Measurements from ENCODE around the gene SLC28A1.

The SLC28A1 gene

DNA sequence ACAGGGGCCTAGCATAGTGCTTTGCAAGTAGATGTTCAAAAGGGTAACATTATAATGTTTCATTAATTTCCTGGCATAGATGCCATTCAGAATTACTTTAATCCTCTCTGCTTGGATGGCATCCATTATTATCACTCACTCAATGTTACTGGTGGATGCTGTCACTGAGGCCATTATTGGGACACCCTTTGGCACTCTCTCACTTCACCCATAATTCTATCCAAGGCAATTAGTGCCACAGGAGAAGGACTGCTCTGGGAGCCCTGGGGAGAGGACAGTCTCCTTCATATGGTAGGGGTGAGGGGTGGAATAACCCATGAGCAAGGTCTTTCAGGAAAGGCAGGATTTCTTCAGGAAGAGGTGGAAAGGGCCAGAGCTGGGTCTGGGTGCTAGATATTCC lies 28.7 kb upstream of the SLC28A1 start:
- no peaks in the 10 kb centered on the region for H3K4me1 Mint-ChIP-seq (ENCODE audit: low read depth)
- H3K4me3 Mint-ChIP-seq = no peak overlapping the region
- no peak overlapping the region for H3K27ac Mint-ChIP-seq
- H3K27me3 Mint-ChIP-seq = no peaks in the 10 kb centered on the region
- intact Hi-C loops (cut with micrococcal nuclease) = no loop called here
- H3K9me3 Mint-ChIP-seq = no peaks in the 10 kb centered on the region
- H3K36me3 Mint-ChIP-seq (ENCODE audit: low read depth) = no peaks in the 10 kb centered on the region

DNA sequence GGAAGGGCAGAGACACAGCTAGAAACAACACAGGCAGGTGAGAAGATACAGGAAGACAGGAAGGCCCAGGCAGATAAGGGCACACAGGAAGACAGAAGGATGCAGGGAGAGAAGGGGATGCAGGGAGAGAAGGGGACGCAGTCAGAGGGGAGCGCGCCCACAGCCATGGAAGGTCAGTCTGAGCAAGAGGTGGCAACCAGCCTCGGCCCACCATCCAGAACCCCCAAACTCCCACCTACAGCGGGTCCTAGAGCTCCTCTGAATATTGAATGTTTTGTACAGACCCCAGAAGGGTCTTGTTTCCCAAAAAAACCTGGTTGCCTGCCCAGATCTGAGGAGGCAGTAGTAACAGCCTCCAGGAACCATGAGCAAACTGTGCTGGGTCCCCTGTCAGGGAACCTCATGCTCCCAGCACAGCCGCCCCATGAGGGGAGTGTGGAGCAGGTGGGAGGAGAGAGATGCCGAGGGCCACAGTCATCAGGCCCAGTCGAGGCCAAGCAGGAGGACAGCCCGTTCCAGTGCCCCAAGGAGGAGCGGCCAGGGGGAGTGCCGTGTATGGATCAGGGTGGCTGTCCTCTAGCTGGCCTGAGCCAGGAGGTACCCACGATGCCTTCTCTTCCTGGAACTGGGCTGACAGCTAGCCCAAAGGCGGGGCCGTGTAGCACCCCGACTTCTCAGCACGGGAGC lies 27.6 kb upstream of the SLC28A1 start:
- H3K27me3 Mint-ChIP-seq = no peaks in the 10 kb centered on the region
- intact Hi-C loops (cut with micrococcal nuclease) = no loop called here
- H3K4me3 Mint-ChIP-seq = no peak overlapping the region
- no peaks in the 10 kb centered on the region for H3K4me1 Mint-ChIP-seq (ENCODE audit: low read depth)
- H3K27ac Mint-ChIP-seq = no peak overlapping the region
- H3K9me3 Mint-ChIP-seq = no peaks in the 10 kb centered on the region
- no peaks in the 10 kb centered on the region for H3K36me3 Mint-ChIP-seq (ENCODE audit: low read depth)

- no peaks in the 10 kb centered on the region for H3K27me3 Mint-ChIP-seq
Observed at GRCh38 chr15:84857418-84858004, 27.0 kb upstream of the SLC28A1 start.

DNA sequence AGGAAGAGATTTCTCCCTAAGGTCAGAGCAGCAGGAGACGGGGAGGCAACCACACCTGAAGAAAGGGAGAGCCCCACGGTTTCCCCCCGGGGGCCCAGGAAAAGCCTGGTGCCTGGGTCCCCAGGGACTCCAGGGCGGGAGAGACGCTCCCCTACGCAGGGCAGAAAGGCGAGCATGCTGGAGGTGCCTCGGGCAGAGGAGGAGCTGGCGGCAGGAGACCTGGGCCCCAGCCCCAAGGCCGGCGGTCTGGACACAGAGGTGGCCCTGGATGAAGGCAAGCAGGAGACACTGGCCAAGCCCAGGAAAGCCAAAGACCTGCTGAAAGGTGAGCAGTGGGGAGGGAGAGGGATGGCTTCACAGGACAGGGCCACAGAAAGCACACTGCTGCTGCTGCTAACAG lies 26.2 kb upstream of the SLC28A1 start:
- intact Hi-C loops (cut with micrococcal nuclease) = no loop called here
- Mint-ChIP-seq H3K4me1 (ENCODE audit: low read depth) (peaks cover 2% of the 10 kb centered on the region), H3K4me3 (no peak overlapping the region), H3K36me3 (ENCODE audit: low read depth) (no peaks in the 10 kb centered on the region), H3K9me3 (no peaks in the 10 kb centered on the region), H3K27me3 (no peaks in the 10 kb centered on the region), H3K27ac (no peak overlapping the region)

More at GRCh38 chr15:84857418-84858004, 27.0 kb upstream of the SLC28A1 start:
- Mint-ChIP-seq H3K9me3 (no peaks in the 10 kb centered on the region), H3K27ac (no peak overlapping the region), H3K36me3 (ENCODE audit: low read depth) (no peaks in the 10 kb centered on the region), H3K4me3 (no peak overlapping the region), H3K4me1 (ENCODE audit: low read depth) (no peaks in the 10 kb centered on the region)
- intact Hi-C loops (cut with micrococcal nuclease) = no loop called here

- Mint-ChIP-seq H3K9me3 (no peaks in the 10 kb centered on the region), H3K4me3 (no peak overlapping the region), H3K27me3 (no peaks in the 10 kb centered on the region), H3K4me1 (ENCODE audit: low read depth) (peaks cover 10% of the 10 kb centered on the region), H3K27ac (no peak overlapping the region), H3K36me3 (ENCODE audit: low read depth) (no peaks in the 10 kb centered on the region)
- intact Hi-C loops (cut with micrococcal nuclease) = no loop called here
Observed at GRCh38 chr15:84859144-84859543, 25.3 kb upstream of the SLC28A1 start.

DNA sequence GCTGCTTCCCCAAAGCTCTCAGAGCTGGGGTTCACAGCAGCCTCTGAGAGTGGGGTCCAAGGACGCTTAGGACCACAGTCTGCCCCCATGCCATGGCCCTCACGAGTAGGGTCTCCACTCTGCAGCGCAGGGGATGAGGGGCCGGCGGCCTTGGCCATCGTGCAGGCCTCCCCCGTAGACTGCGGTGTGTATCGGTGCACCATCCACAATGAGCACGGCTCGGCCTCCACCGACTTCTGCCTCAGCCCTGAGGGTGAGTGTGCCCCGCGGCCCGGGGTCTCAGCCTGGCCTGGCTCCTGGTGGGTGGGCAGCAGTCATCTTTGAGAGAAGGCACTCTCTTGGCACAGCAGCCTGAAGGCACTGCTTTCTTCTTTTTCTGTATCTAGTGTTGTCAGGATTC lies 24.8 kb upstream of the SLC28A1 start:
- H3K36me3 Mint-ChIP-seq (ENCODE audit: low read depth) = no peaks in the 10 kb centered on the region
- no peak overlapping the region for H3K4me3 Mint-ChIP-seq
- intact Hi-C loops (cut with micrococcal nuclease) = no loop called here
- no peaks in the 10 kb centered on the region for H3K27me3 Mint-ChIP-seq
- H3K4me1 Mint-ChIP-seq (ENCODE audit: low read depth) = peaks cover 11% of the 10 kb centered on the region
- H3K27ac Mint-ChIP-seq = no peak overlapping the region
- no peaks in the 10 kb centered on the region for H3K9me3 Mint-ChIP-seq

GRCh38 chr15:84861781-84862180 lies 22.7 kb upstream of the SLC28A1 start:
- peaks cover 17% of the 10 kb centered on the region for H3K4me1 Mint-ChIP-seq (ENCODE audit: low read depth)
- no peaks in the 10 kb centered on the region for H3K27me3 Mint-ChIP-seq
- intact Hi-C loops (cut with micrococcal nuclease) = no loop called here
- H3K9me3 Mint-ChIP-seq = no peaks in the 10 kb centered on the region
- no peak overlapping the region for H3K4me3 Mint-ChIP-seq
- no peaks in the 10 kb centered on the region for H3K36me3 Mint-ChIP-seq (ENCODE audit: low read depth)
- no peak overlapping the region for H3K27ac Mint-ChIP-seq

- Mint-ChIP-seq H3K9me3 (no peaks in the 10 kb centered on the region), H3K36me3 (ENCODE audit: low read depth) (no peaks in the 10 kb centered on the region), H3K4me1 (ENCODE audit: low read depth) (peaks cover 17% of the 10 kb centered on the region), H3K4me3 (no peak overlapping the region), H3K27ac (no peak overlapping the region), H3K27me3 (no peaks in the 10 kb centered on the region)
- intact Hi-C loops (cut with micrococcal nuclease) = no loop called here
Observed at GRCh38 chr15:84862214-84862975, 22.1 kb upstream of the SLC28A1 start.

GRCh38 chr15:84863565-84864443 lies 20.7 kb upstream of the SLC28A1 start:
- no peak overlapping the region for H3K4me3 Mint-ChIP-seq
- H3K27ac Mint-ChIP-seq = no peak overlapping the region
- no peaks in the 10 kb centered on the region for H3K9me3 Mint-ChIP-seq
- peaks cover 17% of the 10 kb centered on the region for H3K4me1 Mint-ChIP-seq (ENCODE audit: low read depth)
- intact Hi-C loops (cut with micrococcal nuclease) = no loop called here
- H3K27me3 Mint-ChIP-seq = no peaks in the 10 kb centered on the region
- no peaks in the 10 kb centered on the region for H3K36me3 Mint-ChIP-seq (ENCODE audit: low read depth)

GRCh38 chr15:84864444-84864795 lies 20.0 kb upstream of the SLC28A1 start:
- no peak overlapping the region for H3K4me3 Mint-ChIP-seq
- H3K27ac Mint-ChIP-seq = no peak overlapping the region
- H3K36me3 Mint-ChIP-seq (ENCODE audit: low read depth) = no peaks in the 10 kb centered on the region
- H3K27me3 Mint-ChIP-seq = no peaks in the 10 kb centered on the region
- intact Hi-C loops (cut with micrococcal nuclease) = no loop called here
- H3K9me3 Mint-ChIP-seq = no peaks in the 10 kb centered on the region
- peaks cover 22% of the 10 kb centered on the region for H3K4me1 Mint-ChIP-seq (ENCODE audit: low read depth)

- Mint-ChIP-seq H3K4me3 (no peak overlapping the region), H3K4me1 (ENCODE audit: low read depth) (peaks cover 28% of the 10 kb centered on the region), H3K27ac (no peak overlapping the region), H3K27me3 (no peaks in the 10 kb centered on the region), H3K9me3 (no peaks in the 10 kb centered on the region), H3K36me3 (ENCODE audit: low read depth) (no peaks in the 10 kb centered on the region)
- intact Hi-C loops (cut with micrococcal nuclease) = no loop called here
Observed at GRCh38 chr15:84865074-84865569, 19.3 kb upstream of the SLC28A1 start.

DNA sequence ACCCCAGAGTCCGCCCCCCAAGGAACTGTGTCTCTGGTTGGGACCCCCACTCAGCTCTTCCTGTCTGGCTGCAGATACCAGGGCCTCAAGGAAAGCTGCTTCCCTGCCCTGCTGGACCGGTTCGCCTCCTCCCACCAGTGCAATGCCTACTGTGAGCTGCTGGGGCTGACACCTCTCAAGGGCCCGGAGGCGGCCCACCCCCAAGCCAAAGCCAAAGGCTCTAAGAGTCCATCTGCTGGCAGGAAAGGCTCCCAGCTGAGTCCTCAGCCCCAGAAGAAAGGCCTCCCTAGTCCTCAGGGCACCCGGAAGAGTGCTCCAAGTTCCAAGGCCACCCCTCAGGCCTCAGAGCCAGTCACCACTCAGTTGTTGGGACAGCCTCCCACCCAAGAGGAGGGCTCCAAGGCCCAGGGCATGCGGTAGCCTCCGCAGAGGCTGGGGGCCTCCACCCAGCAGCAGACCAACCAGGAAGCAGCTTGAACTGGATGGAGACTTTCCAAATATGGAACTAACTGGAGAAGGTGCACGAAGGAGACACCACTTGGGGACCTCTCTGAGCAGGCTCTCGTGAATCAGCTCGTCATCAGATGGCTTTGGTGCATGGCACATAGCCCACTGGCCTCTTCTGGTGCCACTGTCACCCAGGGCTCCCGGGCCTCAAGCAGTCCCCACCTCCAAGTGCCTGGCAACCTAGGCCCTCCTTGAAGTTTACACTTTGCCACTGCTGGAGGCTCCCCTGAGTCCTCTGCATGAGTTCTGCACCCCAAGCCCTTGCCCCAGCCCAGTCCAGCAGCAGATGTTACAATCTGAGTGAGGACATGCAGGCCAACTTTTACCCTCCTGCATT lies 16.2 kb upstream of the SLC28A1 start:
- no peaks in the 10 kb centered on the region for H3K27me3 Mint-ChIP-seq
- H3K9me3 Mint-ChIP-seq = no peaks in the 10 kb centered on the region
- H3K4me3 Mint-ChIP-seq = no peak overlapping the region
- no peaks in the 10 kb centered on the region for H3K36me3 Mint-ChIP-seq (ENCODE audit: low read depth)
- H3K27ac Mint-ChIP-seq = peak overlapping the region; percentile 1
- intact Hi-C loops (cut with micrococcal nuclease) = no loop called here
- H3K4me1 Mint-ChIP-seq (ENCODE audit: low read depth) = peaks cover 28% of the 10 kb centered on the region

GRCh38 chr15:84869510-84869909 lies 15.0 kb upstream of the SLC28A1 start:
- peaks cover 21% of the 10 kb centered on the region for H3K4me1 Mint-ChIP-seq (ENCODE audit: low read depth)
- peak overlapping the region; percentile 1 for H3K27ac Mint-ChIP-seq
- no peaks in the 10 kb centered on the region for H3K36me3 Mint-ChIP-seq (ENCODE audit: low read depth)
- intact Hi-C loops (cut with micrococcal nuclease) = no loop called here
- H3K4me3 Mint-ChIP-seq = no peak overlapping the region
- H3K27me3 Mint-ChIP-seq = no peaks in the 10 kb centered on the region
- H3K9me3 Mint-ChIP-seq = no peaks in the 10 kb centered on the region

Data from dendritic cell treated with granulocyte-macrophage colony-stimulating factor and Interleukin-4, amounts not matched to agents 40 ng/mL and 50 ng/mL, for 4 days (primary cell).